Karpas-422 (cell line): Measurements from ENCODE around the gene C2. TPM values are rescaled to one million over a fixed set of nuclear protein-coding genes. Genes with fewer than 3 reads are reported as not detected.
"Not testable (repeated sequence)": the region's sequence is repeated elsewhere in the genome, so short reads cannot be mapped to it uniquely, and the experiment has no call there.

Experiments used
- DNase-seq: peaks from one replicate; pipeline ENCODE4 v3.0.0-alpha.2; 2015
- H2AFZ ChIP-seq: fragments of 200-600 bp; sonication (generic); 2 replicates; pipeline ENCODE4 v1.6.1; 2014; ENCODE audit warnings: antibody characterized with exemption, low read length, mixed read lengths
- H3K27ac ChIP-seq: fragments of 200-600 bp; sonication (generic); 2 replicates; pipeline ENCODE4 v1.5.1; 2014; ENCODE audit warnings: mild to moderate bottlenecking, low read length, moderate library complexity
- H3K27me3 ChIP-seq: fragments of 200-600 bp; sonication (generic); 2 replicates; pipeline ENCODE4 v1.6.1; 2014; ENCODE audit warnings: low read length, mixed read lengths
- H3K36me3 ChIP-seq: fragments of 200-600 bp; sonication (generic); 2 replicates; pipeline ENCODE4 v1.6.1; 2014; ENCODE audit warnings: low read length, mixed read lengths; ENCODE audit not compliant: insufficient read depth
- H3K4me1 ChIP-seq: fragments of 200-600 bp; sonication (generic); 2 replicates; pipeline ENCODE4 v1.6.1; 2014; ENCODE audit warnings: mild to moderate bottlenecking, low read length, mixed read lengths
- H3K4me2 ChIP-seq: fragments of 200-600 bp; sonication (generic); 2 replicates; pipeline ENCODE4 v1.6.1; 2014; ENCODE audit warnings: low read length, low read depth, mild to moderate bottlenecking; ENCODE audit not compliant: poor library complexity, severe bottlenecking
- H3K4me3 ChIP-seq: fragments of 200-600 bp; sonication (generic); 2 replicates; pipeline ENCODE4 v1.5.1; 2014; ENCODE audit warnings: mild to moderate bottlenecking, antibody characterized with exemption, low read length, mixed read lengths
- H3K79me2 ChIP-seq: fragments of 200-600 bp; sonication (generic); 2 replicates; pipeline ENCODE4 v1.6.1; 2014; ENCODE audit warnings: mild to moderate bottlenecking, low read length, mixed read lengths
- H3K9ac ChIP-seq: fragments of 200-600 bp; sonication (generic); 2 replicates; pipeline ENCODE4 v1.6.0; 2014; ENCODE audit warnings: low read length
- H3K9me2 ChIP-seq: fragments of 200-600 bp; sonication (generic), shearing (Covaris generic); replicated peaks from 2 replicates; pipeline ENCODE4 v1.6.0; 2014; ENCODE audit warnings: mild to moderate bottlenecking, low read length, moderate library complexity; ENCODE audit not compliant: insufficient read depth
- H3K9me3 ChIP-seq: fragments of 300-700, 200-600 bp; sonication (generic); 2 replicates; pipeline ENCODE4 v1.6.1; 2014; ENCODE audit warnings: low read length, mixed read lengths
- H4K20me1 ChIP-seq: fragments of 200-600 bp; sonication (generic); 2 replicates; pipeline ENCODE4 v1.6.1; 2014; ENCODE audit warnings: mild to moderate bottlenecking, antibody characterized with exemption, low read length, low read depth; ENCODE audit not compliant: insufficient read depth
- total RNA-seq: library from RNA; depleted of rRNA; stranded (reverse); fragments of >200 nt; shearing (Covaris generic); gene quantifications from 2 replicates; pipeline ENCODE4 v1.2.3, GENCODE V29; 2014; ENCODE audit warnings: low replicate concordance

Gene C2
- total RNA-seq, 1 experiment from 2014 or later: not detected

- no peaks in the 10 kb centered on the region for H3K9me2 ChIP-seq
- no peaks in the 10 kb centered on the region for H3K27me3 ChIP-seq
- no peak for DNase-seq
- peaks cover 26% of the 10 kb centered on the region for H3K4me1 ChIP-seq
- H4K20me1 ChIP-seq: no peaks in the 10 kb centered on the region
- H3K27ac ChIP-seq: peak overlapping the region; percentile 63; the same call in 1 of the 2 replicates
- H2AFZ ChIP-seq: peak overlapping the region; percentile 84; the same call in 1 of the 2 replicates
- H3K36me3 ChIP-seq: 0 out of 2 replicates have a peak, but pooled peaks cover 3% of the 10 kb centered on the region
- peaks cover 34% of the 10 kb centered on the region for H3K79me2 ChIP-seq
- peak overlapping the region; percentile 87 for H3K9ac ChIP-seq
- peak overlapping the region; percentile 85 for H3K4me3 ChIP-seq
- H3K9me3 ChIP-seq: no peaks in the 10 kb centered on the region
- H3K4me2 ChIP-seq: peak overlapping the region; percentile 85
Measured at GRCh38 chr6:31972709-31973350, 45.3 kb downstream of the C2 start.

GRCh38 chr6:31976065-31976464, 48.5 kb downstream of the C2 start:
- not testable (repeated sequence) for H3K9me3 ChIP-seq, H3K36me3 ChIP-seq, H2AFZ ChIP-seq, DNase-seq, H3K4me2 ChIP-seq, H3K27ac ChIP-seq, H3K9ac ChIP-seq, H4K20me1 ChIP-seq, H3K4me3 ChIP-seq, H3K27me3 ChIP-seq, H3K9me2 ChIP-seq
- peaks cover 25% of the 10 kb centered on the region for H3K79me2 ChIP-seq
- peaks cover 18% of the 10 kb centered on the region for H3K4me1 ChIP-seq

DNA sequence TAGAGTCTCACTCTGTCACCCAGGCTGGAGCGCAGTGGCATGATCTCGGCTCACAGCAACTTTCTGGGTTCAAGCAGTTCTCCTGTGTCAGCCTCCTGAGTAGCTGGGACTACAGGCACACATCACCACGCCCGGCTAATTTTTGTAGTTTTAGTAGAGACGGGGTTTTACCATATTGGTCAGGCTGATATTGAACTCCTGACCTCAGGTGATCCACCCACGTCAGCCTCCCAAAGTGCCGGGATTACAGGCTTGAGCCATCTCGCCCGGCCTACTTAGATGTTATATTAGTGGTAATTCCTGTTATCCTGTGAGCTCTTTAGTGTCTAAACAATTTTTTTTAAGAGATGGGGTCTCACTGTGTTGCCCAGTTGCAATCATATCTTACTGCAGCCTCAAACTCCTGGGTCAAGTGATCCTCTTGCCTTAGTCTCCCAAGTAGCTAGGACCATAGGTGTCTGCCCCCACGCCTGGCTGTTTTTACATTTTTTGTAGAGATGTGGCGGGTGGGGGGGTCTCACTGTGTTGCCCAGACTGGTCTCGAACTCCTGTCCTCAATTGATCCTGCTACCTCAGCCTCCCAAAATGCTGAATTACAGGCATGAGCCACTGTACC, 50.4 kb downstream of the C2 start:
- H3K79me2 ChIP-seq: peaks cover 14% of the 10 kb centered on the region
- no peaks in the 10 kb centered on the region for H4K20me1 ChIP-seq
- no peak overlapping the region for H3K4me2 ChIP-seq
- no peak for DNase-seq
- H3K9me2 ChIP-seq: no peaks in the 10 kb centered on the region
- H3K36me3 ChIP-seq: no peaks in the 10 kb centered on the region
- H3K4me1 ChIP-seq: peaks cover 8% of the 10 kb centered on the region
- H3K9me3 ChIP-seq: no peaks in the 10 kb centered on the region
- no peak overlapping the region for H3K27ac ChIP-seq
- no peak overlapping the region for H3K9ac ChIP-seq
- no peak overlapping the region for H2AFZ ChIP-seq
- H3K27me3 ChIP-seq: no peaks in the 10 kb centered on the region
- H3K4me3 ChIP-seq: no peak overlapping the region

DNA sequence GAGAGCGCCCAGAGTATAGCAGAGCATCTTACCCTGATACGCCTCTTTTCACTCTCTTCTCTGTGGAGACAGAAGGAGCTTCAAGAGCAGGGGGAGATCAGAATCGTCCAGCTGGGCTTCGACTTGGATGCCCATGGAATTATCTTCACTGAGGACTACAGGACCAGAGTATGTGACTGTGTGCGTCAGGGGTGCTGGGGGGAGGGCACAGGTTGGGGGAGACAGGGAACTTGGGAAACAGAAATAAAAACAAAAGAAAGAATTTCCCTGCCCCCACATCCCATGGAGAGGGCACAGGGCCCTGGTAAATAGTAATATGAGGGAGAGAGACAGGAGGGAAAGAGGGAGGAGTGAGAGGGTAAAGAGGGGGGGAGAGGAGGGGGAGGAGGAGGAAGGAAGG, 51.3 kb downstream of the C2 start:
- Histone ChIP-seq H3K4me2 (no peak overlapping the region), H2AFZ (no peak overlapping the region), H3K27ac (no peak overlapping the region), H4K20me1 (no peaks in the 10 kb centered on the region), H3K27me3 (no peaks in the 10 kb centered on the region), H3K9me2 (no peaks in the 10 kb centered on the region), H3K9me3 (no peaks in the 10 kb centered on the region), H3K9ac (no peak overlapping the region), H3K4me3 (no peak overlapping the region), H3K79me2 (peaks cover 5% of the 10 kb centered on the region; the same call in 1 of the 2 replicates), H3K4me1 (no peaks in the 10 kb centered on the region), H3K36me3 (no peaks in the 10 kb centered on the region)
- DNase-seq: no peak

DNA sequence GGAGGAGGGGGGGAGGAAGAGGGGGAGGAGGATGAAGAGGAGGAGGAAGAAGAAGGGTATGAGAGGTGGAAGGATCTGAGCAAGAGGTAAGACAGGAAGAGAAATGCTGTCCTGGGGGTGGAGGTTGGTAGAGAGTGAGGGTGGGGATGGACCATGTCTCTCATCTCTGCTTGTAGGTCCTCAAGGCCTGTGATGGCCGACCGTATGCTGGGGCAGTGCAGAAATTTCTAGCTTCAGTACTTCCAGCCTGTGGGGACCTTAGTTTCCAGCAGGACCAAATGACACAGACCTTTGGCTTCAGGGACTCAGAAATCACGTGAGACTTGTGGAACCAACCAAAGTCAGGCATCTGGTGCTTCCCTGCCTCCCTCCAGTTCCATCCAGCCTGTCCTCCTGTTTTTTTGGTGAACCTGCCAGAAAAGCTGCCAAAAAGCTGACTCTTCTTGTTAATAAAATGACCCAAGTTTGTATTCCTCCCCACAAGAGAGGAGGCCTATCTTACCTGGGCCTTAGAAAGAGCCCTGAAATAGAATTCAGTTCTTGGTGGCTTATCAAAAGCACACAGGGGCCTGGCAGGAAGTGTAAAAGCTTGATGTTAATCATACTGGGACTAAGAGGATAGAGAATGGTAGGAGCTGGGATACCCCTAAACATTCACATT, 51.9 kb downstream of the C2 start:
- 0 out of 2 replicates have a peak, but pooled peaks cover 3% of the 10 kb centered on the region for H3K79me2 ChIP-seq
- no peaks in the 10 kb centered on the region for H4K20me1 ChIP-seq
- no peak overlapping the region for H3K4me3 ChIP-seq
- H3K4me1 ChIP-seq: no peaks in the 10 kb centered on the region
- no peaks in the 10 kb centered on the region for H3K36me3 ChIP-seq
- no peak for DNase-seq
- H3K9me3 ChIP-seq: no peaks in the 10 kb centered on the region
- H3K27ac ChIP-seq: no peak overlapping the region
- no peaks in the 10 kb centered on the region for H3K27me3 ChIP-seq
- no peaks in the 10 kb centered on the region for H3K9me2 ChIP-seq
- H2AFZ ChIP-seq: no peak overlapping the region
- H3K4me2 ChIP-seq: no peak overlapping the region
- no peak overlapping the region for H3K9ac ChIP-seq

DNA sequence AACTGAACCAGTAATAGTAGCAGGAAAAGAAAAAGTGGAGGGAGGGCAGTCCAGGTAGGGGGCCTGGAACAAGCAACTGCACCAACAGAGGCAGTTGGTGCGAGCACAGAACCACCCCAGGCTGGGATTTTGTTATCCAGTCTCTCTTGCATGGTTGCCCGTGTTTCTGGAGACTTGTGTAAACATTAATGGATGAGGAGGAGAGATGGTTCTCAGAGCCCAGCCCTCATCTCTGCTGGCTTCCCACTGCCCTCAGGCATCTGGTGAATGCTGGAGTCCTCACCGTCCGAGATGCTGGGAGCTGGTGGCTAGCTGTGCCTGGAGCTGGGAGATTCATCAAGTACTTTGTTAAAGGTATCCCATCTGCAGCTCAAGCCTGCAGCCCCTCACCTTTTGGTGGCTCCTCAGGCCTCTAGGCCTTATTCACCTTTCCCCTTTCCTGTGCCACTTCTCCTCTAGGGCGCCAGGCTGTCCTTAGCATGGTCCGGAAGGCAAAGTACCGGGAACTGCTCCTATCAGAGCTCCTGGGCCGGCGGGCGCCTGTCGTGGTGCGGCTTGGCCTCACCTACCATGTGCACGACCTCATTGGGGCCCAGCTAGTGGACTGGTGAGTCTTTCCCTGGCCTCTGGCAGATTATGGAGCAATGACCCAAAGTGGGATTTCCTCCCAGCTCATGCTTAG, 52.8 kb downstream of the C2 start:
- not testable (repeated sequence) for H4K20me1 ChIP-seq, H3K4me1 ChIP-seq, H3K79me2 ChIP-seq, DNase-seq, H3K9me3 ChIP-seq, H3K27ac ChIP-seq, H3K27me3 ChIP-seq, H3K4me2 ChIP-seq, H2AFZ ChIP-seq, H3K9ac ChIP-seq, H3K36me3 ChIP-seq, H3K4me3 ChIP-seq, H3K9me2 ChIP-seq

DNA sequence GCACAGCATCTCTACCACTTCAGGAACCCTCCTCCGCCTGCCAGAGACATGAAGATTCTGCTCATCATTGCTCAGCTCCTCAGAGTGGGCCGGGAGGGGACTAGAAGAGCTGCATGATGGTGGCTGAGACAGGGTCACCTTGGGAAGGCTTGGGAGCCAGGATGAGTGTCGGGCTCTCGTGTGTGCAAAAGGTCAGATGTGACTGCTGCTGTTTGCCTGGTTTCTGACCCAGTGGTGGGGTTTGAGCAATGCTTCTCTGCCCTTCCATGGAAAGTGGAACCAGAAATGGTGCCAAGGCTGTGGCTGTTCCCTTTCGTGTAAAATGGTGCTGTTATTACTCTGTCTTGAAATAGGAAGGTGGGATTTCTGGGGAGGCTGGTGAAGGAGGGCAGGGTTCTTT, 53.5 kb downstream of the C2 start:
- not testable (repeated sequence) for H3K4me3 ChIP-seq, H3K79me2 ChIP-seq, H3K9me3 ChIP-seq, H3K36me3 ChIP-seq, H2AFZ ChIP-seq, H3K9me2 ChIP-seq, H3K4me2 ChIP-seq, DNase-seq, H3K9ac ChIP-seq, H3K27ac ChIP-seq, H3K4me1 ChIP-seq, H3K27me3 ChIP-seq, H4K20me1 ChIP-seq

- H3K9ac ChIP-seq, H3K27ac ChIP-seq, H3K36me3 ChIP-seq, H3K9me2 ChIP-seq, H3K4me2 ChIP-seq, H3K9me3 ChIP-seq, H3K79me2 ChIP-seq, H3K27me3 ChIP-seq, H2AFZ ChIP-seq, H4K20me1 ChIP-seq, H3K4me3 ChIP-seq, DNase-seq, H3K4me1 ChIP-seq: not testable (repeated sequence)
Measured at GRCh38 chr6:31981744-31982143, 54.2 kb downstream of the C2 start, which contains the start of gene C4A. Gene C4A, plus strand, starts transcription at chr6:31982057. Its CDS starts 51 bp downstream, at chr6:31982108.
